ENCODE results near the gene CCT6B.
"Not testable (repeated sequence)": the region's sequence is repeated elsewhere in the genome, so short reads cannot be mapped to it uniquely, and the experiment has no call there.

The CCT6B gene, protein sequence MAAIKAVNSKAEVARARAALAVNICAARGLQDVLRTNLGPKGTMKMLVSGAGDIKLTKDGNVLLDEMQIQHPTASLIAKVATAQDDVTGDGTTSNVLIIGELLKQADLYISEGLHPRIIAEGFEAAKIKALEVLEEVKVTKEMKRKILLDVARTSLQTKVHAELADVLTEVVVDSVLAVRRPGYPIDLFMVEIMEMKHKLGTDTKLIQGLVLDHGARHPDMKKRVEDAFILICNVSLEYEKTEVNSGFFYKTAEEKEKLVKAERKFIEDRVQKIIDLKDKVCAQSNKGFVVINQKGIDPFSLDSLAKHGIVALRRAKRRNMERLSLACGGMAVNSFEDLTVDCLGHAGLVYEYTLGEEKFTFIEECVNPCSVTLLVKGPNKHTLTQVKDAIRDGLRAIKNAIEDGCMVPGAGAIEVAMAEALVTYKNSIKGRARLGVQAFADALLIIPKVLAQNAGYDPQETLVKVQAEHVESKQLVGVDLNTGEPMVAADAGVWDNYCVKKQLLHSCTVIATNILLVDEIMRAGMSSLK

GRCh38 chr17:34961093-34961911 lies at the start of gene CCT6B, which contains the start of gene ZNF830:
Gene CCT6B (minus strand): TSS chr17:34961460. CDS start chr17:34961393, 67 bp downstream.
Gene ZNF830 (plus strand): TSS chr17:34961540. CDS start chr17:34961567, 27 bp downstream.
- DNase-seq (ENCODE audit: low read depth), result peak; percentile 96

- no peak for DNase-seq (ENCODE audit: low read depth)
Observed at GRCh38 chr17:35010093-35010492, 48.8 kb upstream of the CCT6B start.

DNA sequence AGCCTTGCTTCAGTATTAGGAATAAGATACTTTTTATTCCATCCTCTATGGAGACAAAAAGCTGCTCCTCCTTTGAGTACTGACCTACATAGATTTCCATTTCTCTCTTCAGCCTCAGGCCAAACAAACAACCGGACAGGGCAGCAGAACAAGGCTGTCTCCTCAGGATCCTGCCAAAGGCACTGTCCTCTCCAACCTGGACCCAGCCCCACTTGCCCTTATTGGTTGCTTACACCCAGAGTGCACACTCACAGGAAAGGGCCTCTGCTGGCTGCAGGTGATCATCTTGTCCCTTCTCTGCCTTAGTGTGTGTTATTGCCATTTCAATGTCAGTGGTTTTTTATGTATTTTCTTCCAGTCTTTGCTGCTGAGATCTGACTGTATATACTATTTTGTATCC lies 45.7 kb upstream of the CCT6B start:
- no peak for DNase-seq (ENCODE audit: low read depth)

DNA sequence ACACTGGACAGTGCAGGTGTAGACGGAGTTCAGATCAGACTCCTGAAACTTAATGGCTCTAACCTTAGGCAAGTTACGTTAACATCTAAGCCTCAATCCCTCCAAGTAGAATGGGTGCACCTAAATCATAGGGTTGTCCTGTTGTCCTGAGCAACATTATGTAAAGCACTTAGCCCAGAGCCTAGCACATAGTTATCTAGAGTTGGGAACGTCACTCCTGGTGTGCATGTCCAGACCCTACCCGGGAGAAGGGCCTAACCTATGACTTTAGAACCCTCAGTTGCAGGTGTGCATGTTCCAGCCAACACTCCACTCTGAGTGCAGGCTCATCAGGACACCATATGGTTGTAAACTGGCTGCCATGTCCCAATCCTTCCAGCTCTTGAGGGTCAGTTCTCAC lies 45.1 kb upstream of the CCT6B start:
- DNase-seq (ENCODE audit: low read depth), result no peak

DNA sequence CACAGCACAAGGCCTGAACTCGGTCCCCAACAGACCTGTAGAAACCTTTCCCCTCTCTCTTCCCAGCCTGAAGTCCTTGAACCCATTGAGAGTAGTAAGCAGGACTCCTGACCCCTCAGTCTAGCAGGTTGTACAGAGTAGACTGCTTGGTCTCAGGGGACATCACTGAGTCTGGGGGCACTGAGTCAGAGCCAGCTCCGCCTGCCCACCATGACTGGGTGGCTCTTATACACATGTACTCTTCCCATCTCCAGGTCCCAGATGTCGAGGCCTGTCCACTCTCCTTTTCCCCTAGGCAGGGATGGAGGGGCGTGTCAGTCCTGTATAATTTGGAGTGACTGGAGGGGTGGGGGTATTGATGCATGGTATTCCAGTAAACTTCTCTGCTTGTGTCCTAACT lies 42.5 kb upstream of the CCT6B start:
- no peak for DNase-seq (ENCODE audit: low read depth)

- peak; percentile 53 for DNase-seq (ENCODE audit: low read depth)
Observed at GRCh38 chr17:35002876-35003551, 41.8 kb upstream of the CCT6B start.

DNA sequence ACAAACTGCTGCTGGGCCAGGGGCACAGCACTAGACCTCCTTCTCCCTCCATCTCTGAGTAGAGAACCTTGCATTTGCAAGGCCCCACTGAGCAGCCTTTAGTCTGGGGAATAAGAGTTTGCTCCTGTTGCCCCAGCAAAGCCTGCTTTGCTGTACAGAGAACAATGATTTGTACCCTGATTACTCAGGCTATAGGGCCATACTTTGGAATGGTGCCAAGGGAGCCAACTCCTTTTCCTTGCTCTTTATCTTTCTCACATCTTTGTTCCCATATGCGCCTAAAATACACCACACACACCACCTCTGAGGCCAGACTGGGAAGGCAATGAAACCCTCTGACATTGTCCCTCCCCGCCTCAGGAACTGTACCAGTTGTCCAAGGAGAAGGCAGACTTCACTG lies 40.3 kb upstream of the CCT6B start:
- no peak for DNase-seq (ENCODE audit: low read depth)

- DNase-seq (ENCODE audit: low read depth), result not testable (repeated sequence)
Observed at GRCh38 chr17:35000965-35001364, 39.7 kb upstream of the CCT6B start.

DNA sequence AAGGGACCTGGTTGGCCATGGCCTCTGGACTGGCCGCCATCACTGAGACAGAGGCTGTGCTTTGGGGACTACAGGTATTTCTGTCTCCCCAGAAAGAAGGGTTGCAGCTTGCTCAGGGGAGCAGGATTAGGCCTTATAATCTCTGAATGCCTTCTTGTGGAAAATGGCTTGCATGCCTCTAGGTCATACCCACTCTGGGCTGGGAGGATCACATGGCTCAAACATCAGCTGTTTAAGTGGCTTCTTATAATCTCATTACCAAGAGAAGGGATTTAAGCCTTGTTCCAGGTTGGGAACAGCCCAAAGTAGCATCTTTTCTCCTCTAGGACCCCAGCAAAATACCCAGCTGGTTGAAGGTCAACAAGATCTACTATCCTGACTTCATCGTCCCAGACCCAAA lies 38.2 kb upstream of the CCT6B start:
- no peak for DNase-seq (ENCODE audit: low read depth)

- peak; percentile 78 for DNase-seq (ENCODE audit: low read depth)
Observed at GRCh38 chr17:34998205-34998604, 36.9 kb upstream of the CCT6B start.

DNA sequence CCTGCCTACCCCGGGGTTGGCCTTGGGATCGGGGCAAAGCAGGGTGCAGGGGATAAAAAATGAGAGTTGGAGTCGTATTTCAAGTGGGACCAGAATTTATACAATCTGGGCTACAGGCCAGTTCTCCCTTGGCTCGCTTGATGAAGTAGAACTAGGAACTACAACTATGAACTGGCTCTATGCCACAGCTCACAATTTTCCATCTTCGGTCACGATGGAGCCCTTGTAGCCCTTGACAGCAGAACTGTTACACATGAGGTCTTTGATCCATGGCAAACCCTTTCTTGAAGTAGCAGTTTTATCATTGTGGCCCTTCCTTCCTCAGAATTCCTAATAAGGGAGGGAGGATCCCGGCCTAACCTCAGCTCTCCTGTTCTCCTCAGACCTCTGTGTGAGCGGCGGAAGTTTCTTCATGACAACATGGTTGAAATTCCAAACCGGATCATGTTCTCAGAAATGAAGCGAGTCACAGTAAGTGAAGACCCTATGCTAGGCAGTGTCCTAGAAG lies 36.1 kb upstream of the CCT6B start:
- peak; percentile 95 for DNase-seq (ENCODE audit: low read depth)

- DNase-seq (ENCODE audit: low read depth), result no peak
Observed at GRCh38 chr17:34996422-34997285, 35.4 kb upstream of the CCT6B start.

DNA sequence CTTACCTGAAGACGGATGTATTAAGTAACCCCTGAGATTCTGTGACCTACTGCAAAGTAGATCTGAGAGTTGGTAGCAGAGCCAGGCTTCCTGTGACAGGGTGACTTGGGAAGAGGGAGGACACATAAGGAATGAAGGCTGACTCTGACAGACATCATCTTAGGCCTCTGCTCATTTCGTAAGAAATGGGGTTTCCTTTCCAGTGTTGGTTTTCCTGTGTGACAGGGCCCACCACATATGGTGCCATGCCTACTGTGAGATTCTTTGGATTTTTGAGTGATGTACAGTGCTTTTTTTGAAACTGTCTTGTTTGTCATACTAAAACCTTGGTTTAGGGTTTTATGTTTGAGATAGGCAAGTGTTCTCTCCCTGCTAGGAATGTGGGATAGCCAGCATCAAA lies 31.8 kb upstream of the CCT6B start:
- no peak for DNase-seq (ENCODE audit: low read depth)

DNA sequence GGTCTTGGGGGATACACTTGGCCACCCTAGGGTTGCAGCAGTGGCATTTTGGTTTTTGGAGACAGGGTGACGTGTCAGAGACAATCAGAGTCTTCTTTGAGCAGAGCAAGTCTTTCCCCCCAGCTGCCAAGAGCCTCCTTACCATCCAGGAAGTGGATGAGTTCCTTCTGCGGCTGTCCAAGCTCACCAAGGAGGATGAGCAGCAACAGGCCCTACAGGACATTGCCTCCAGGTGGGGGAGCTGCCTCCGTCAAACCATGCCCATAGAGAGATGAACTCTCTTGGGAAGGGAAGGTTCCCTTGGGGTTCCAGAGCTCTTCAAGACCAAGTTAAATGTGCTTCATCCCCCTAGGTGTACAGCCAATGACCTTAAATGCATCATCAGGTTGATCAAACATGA lies 30.3 kb upstream of the CCT6B start:
- DNase-seq (ENCODE audit: low read depth), result no peak

- no peak for DNase-seq (ENCODE audit: low read depth)
Observed at GRCh38 chr17:34990921-34991365, 29.7 kb upstream of the CCT6B start.

GRCh38 chr17:34989473-34989872 lies 28.2 kb upstream of the CCT6B start:
- DNase-seq (ENCODE audit: low read depth), result no peak

DNA sequence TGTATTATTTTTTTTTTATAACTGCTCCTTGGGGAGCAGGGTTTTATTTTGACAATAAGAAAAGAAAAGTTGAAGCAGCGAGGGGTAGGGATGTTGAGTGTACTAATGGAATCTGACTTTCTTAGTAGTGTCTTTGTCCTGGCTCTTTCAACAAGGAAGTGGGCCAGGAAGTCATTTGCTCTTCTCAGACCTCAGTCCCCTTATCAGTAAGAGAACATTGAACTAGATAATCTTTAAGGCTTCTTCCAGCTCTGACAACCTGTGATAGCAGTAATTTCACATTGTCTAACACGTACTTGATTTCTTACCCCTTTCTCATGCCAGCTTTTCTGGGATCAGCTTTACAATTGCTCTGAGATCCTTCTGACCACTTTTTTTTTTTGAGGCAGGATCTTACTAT lies 27.4 kb upstream of the CCT6B start:
- DNase-seq (ENCODE audit: low read depth), result no peak

DNA sequence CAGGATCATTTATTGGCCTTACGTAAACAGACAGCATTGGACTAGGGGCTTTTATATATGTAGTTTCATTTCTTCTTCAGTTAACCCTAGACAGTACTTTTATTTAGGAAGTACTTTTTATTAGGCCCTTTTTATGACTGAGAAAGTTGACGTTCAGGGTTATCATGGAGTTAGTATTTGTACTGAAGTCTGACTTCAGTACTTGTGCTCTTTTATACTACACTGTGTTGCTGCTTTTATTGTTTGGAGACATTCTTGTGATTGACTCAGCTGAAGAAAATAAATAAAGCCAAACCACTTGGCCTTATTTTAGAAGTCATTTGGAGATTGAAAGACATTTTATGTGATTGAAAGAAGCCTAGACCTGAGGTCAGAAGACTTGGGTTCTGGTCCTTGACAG lies 26.0 kb upstream of the CCT6B start:
- DNase-seq (ENCODE audit: low read depth), result no peak

DNA sequence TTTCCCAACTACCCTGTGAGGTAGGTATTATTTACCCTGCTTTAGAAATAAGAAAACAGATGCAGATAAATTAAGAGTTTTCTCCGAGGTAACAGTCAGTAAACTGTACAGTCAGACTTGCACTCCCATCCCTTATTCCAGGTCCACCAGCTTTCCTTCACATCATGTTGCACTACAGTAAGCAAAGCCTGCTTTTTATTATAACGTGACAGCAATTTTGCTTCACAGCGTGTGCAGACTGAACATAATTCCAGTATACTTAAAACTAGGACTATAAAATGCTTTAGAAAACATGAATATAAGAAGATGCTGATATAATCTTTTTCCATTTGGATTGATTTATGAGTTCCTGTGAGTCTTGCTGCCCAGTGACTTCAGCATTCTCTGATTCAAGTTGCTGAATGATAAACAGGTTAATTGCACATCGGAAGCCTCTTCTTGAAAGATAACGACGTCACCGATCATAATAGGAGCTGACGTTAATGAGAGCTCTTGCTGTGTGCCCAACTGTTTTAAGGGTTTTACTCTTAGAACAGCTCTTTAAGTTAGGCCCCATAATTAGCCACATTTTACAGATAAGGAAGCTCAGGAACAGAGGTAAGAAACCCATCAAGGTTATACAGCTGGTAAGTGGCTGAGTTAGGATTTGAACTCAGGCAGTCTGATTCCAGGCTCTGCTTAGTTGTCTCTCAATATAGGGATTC lies 20.4 kb upstream of the CCT6B start:
- DNase-seq (ENCODE audit: low read depth), result peak; percentile 18

Data from iris pigment epithelial cell (primary cell).